SK-N-SH (cell line): ENCODE measurements around the gene ATXN10.

ENCODE experiments used
- ELF1 ChIP-seq: IDR thresholded peaks from 2 replicates; pipeline ENCODE4 v1.4.0; 2012
- EZH2phosphoT487 ChIP-seq: fragments of 200-600 bp; sonication (generic); IDR thresholded peaks from 2 replicates; pipeline ENCODE4 v1.6.1; 2017; ENCODE audit warnings: low read depth, mixed run types, mild to moderate bottlenecking, antibody characterized with exemption, moderate library complexity, borderline replicate concordance
- FOXM1 ChIP-seq: IDR thresholded peaks from 2 replicates; pipeline ENCODE4 v1.4.0; 2012; ENCODE audit warnings: low read depth, mild to moderate bottlenecking
- MXI1 ChIP-seq: IDR thresholded peaks from 2 replicates; pipeline ENCODE4 v1.6.1; 2012; ENCODE audit warnings: mild to moderate bottlenecking, low read depth, low read length, improper control_type of control experiment
- POLR2AphosphoS5 ChIP-seq: IDR thresholded peaks from 2 replicates; pipeline ENCODE4 v1.6.1; 2012; ENCODE audit warnings: low read depth, low read length
- RAD21 ChIP-seq: IDR thresholded peaks from 2 replicates; pipeline ENCODE4 v1.6.1; 2012; ENCODE audit warnings: mild to moderate bottlenecking, low read length
- SIN3A ChIP-seq: IDR thresholded peaks from 2 replicates; pipeline ENCODE4 v1.6.1; 2012; ENCODE audit warnings: low read depth, mild to moderate bottlenecking, low read length, moderate library complexity, borderline replicate concordance
- SMC3 ChIP-seq: IDR thresholded peaks from 2 replicates; pipeline ENCODE4 v1.6.1; 2012; ENCODE audit warnings: low read depth, low read length, improper control_type of control experiment
- TF ChIP-seq, protein P1 (sequence below): fragments of 200-600 bp; sonication (generic); IDR thresholded peaks from 2 replicates; pipeline ENCODE4 v1.6.1; 2017; ENCODE audit warnings: antibody characterized with exemption, mild to moderate bottlenecking, moderate library complexity
- TF ChIP-seq, protein P2 (sequence below): IDR thresholded peaks from 2 replicates; pipeline ENCODE4 v1.4.0; 2012; ENCODE audit warnings: low read depth
- TF ChIP-seq, protein P3 (sequence below): IDR thresholded peaks from 2 replicates; pipeline ENCODE4 v1.6.1; 2012; ENCODE audit warnings: mild to moderate bottlenecking, low read depth, low read length, moderate library complexity

DNA sequence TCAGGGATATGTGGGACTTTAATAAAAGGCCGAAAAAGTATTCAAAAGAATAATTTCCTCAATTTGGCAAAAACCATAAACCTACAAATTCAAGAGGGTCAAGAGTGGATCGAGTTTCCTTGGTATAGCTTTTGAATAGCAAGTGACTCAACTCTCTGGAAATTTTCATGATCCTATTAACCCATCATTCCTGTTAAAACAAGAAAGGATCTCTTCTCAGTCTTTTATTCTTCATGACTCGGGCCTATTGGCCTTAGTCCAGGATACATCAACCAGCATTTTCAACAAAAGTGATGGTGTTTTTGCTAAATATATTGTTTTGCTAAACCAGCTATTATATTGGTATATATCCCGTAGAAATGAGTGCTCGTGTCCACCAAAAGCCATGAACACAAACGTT, 110.3 kb downstream of the ATXN10 start:
- no peak for TF ChIP-seq SMC3
- TF ChIP-seq, protein P1, sequence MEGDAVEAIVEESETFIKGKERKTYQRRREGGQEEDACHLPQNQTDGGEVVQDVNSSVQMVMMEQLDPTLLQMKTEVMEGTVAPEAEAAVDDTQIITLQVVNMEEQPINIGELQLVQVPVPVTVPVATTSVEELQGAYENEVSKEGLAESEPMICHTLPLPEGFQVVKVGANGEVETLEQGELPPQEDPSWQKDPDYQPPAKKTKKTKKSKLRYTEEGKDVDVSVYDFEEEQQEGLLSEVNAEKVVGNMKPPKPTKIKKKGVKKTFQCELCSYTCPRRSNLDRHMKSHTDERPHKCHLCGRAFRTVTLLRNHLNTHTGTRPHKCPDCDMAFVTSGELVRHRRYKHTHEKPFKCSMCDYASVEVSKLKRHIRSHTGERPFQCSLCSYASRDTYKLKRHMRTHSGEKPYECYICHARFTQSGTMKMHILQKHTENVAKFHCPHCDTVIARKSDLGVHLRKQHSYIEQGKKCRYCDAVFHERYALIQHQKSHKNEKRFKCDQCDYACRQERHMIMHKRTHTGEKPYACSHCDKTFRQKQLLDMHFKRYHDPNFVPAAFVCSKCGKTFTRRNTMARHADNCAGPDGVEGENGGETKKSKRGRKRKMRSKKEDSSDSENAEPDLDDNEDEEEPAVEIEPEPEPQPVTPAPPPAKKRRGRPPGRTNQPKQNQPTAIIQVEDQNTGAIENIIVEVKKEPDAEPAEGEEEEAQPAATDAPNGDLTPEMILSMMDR = no peak
- TF ChIP-seq POLR2AphosphoS5 = no peak
- TF ChIP-seq, protein P2, sequence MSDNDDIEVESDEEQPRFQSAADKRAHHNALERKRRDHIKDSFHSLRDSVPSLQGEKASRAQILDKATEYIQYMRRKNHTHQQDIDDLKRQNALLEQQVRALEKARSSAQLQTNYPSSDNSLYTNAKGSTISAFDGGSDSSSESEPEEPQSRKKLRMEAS = no peak
- TF ChIP-seq ELF1 = no peak
- TF ChIP-seq, protein P3, sequence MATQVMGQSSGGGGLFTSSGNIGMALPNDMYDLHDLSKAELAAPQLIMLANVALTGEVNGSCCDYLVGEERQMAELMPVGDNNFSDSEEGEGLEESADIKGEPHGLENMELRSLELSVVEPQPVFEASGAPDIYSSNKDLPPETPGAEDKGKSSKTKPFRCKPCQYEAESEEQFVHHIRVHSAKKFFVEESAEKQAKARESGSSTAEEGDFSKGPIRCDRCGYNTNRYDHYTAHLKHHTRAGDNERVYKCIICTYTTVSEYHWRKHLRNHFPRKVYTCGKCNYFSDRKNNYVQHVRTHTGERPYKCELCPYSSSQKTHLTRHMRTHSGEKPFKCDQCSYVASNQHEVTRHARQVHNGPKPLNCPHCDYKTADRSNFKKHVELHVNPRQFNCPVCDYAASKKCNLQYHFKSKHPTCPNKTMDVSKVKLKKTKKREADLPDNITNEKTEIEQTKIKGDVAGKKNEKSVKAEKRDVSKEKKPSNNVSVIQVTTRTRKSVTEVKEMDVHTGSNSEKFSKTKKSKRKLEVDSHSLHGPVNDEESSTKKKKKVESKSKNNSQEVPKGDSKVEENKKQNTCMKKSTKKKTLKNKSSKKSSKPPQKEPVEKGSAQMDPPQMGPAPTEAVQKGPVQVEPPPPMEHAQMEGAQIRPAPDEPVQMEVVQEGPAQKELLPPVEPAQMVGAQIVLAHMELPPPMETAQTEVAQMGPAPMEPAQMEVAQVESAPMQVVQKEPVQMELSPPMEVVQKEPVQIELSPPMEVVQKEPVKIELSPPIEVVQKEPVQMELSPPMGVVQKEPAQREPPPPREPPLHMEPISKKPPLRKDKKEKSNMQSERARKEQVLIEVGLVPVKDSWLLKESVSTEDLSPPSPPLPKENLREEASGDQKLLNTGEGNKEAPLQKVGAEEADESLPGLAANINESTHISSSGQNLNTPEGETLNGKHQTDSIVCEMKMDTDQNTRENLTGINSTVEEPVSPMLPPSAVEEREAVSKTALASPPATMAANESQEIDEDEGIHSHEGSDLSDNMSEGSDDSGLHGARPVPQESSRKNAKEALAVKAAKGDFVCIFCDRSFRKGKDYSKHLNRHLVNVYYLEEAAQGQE = no peak
- TF ChIP-seq FOXM1 = no peak
- TF ChIP-seq EZH2phosphoT487 = no peak
- TF ChIP-seq RAD21 = no peak
- TF ChIP-seq SIN3A = no peak
- TF ChIP-seq MXI1 = no peak
